DND-41 (cell line): ENCODE data around the gene MANBA.

Experiments used
- ATAC-seq: fragments of 200-7000 bp; cut with Tn5 transposase; 3 replicates; pipeline ENCODE4 v1.9.1; 2021; ENCODE audit warnings: low read depth; ENCODE audit not compliant: insufficient read depth
- DNase-seq: peaks from one replicate; pipeline ENCODE4 v3.0.0-alpha.2; 2020
- H2AFZ ChIP-seq: 2 replicates; pipeline ENCODE4 v1.6.0; 2012; ENCODE audit warnings: low read depth, low read length
- H3K27ac ChIP-seq: 2 replicates; pipeline ENCODE4 v1.5.1; 2012; ENCODE audit warnings: low read length, inconsistent platforms
- H3K27me3 ChIP-seq: fragments of 200-600 bp; sonication (generic); 2 replicates; pipeline ENCODE4 v1.6.0; 2012; ENCODE audit warnings: low read length, mild to moderate bottlenecking, inconsistent platforms; ENCODE audit not compliant: insufficient read depth, poor library complexity
- H3K36me3 ChIP-seq: 2 replicates; pipeline ENCODE4 v1.5.1; 2012; ENCODE audit warnings: low read length, inconsistent platforms; ENCODE audit not compliant: insufficient read depth
- H3K4me1 ChIP-seq: 2 replicates; pipeline ENCODE4 v1.5.1; 2012; ENCODE audit warnings: mild to moderate bottlenecking, low read length; ENCODE audit not compliant: insufficient read depth
- H3K4me2 ChIP-seq: 2 replicates; pipeline ENCODE4 v1.6.0; 2012; ENCODE audit warnings: mild to moderate bottlenecking, moderate library complexity, low read length, inconsistent platforms; ENCODE audit not compliant: insufficient read depth
- H3K4me3 ChIP-seq, 2 experiments: fragments of 200-600 bp in 1 of 2; shearing (Covaris generic) in 1 of 2; 2 replicates each; pipeline ENCODE4 v1.5.1; 2012 to 2016; ENCODE audit warnings: inconsistent platforms in 2 of 2, low read length in 2 of 2, mild to moderate bottlenecking in 2 of 2, low read depth in 1 of 2, moderate library complexity in 1 of 2
- H3K79me2 ChIP-seq: 2 replicates; pipeline ENCODE4 v1.6.0; 2012; ENCODE audit warnings: low read length, inconsistent platforms; ENCODE audit not compliant: insufficient read depth
- H3K9ac ChIP-seq: 2 replicates; pipeline ENCODE4 v1.6.0; 2012; ENCODE audit warnings: low read depth, mild to moderate bottlenecking, inconsistent platforms, low read length, moderate library complexity
- H3K9me3 ChIP-seq: 2 replicates; pipeline ENCODE4 v1.5.1; 2012; ENCODE audit warnings: low read length, moderate library complexity, mild to moderate bottlenecking, inconsistent platforms; ENCODE audit not compliant: insufficient read depth, severe bottlenecking
- H4K20me1 ChIP-seq: 2 replicates; pipeline ENCODE4 v1.6.0; 2012; ENCODE audit warnings: low read length; ENCODE audit not compliant: insufficient read depth
- CTCF ChIP-seq: IDR thresholded peaks from 2 replicates; pipeline ENCODE4 v1.5.1; 2012; ENCODE audit warnings: borderline replicate concordance, low read length, moderate library complexity, mild to moderate bottlenecking; ENCODE audit not compliant: poor library complexity, severe bottlenecking; ENCODE audit errors: extremely low read depth
- EZH2 ChIP-seq: IDR thresholded peaks from 3 replicates; pipeline ENCODE4 v1.6.1; 2012; ENCODE audit warnings: borderline replicate concordance, low read depth, mild to moderate bottlenecking, moderate library complexity, low read length, inconsistent platforms; ENCODE audit not compliant: severe bottlenecking

The MANBA gene

GRCh38 chr4:102600689-102601088, 160.1 kb downstream of the MANBA start:
- no peaks in the 10 kb centered on the region for H4K20me1 ChIP-seq
- H3K4me1 ChIP-seq: no peaks in the 10 kb centered on the region
- H2AFZ ChIP-seq: no peak overlapping the region
- no peak overlapping the region for H3K27ac ChIP-seq
- H3K4me2 ChIP-seq: no peak overlapping the region
- H3K4me3 ChIP-seq: no peak overlapping the region
- H3K27me3 ChIP-seq: no peaks in the 10 kb centered on the region
- no peak overlapping the region for H3K9ac ChIP-seq
- no peaks in the 10 kb centered on the region for H3K9me3 ChIP-seq
- H3K79me2 ChIP-seq: no peaks in the 10 kb centered on the region
- TF ChIP-seq EZH2 (no peak), CTCF (no peak)
- ATAC-seq (no peak), DNase-seq (no peak)
- peaks cover 70% of the 10 kb centered on the region for H3K36me3 ChIP-seq

- TF ChIP-seq EZH2 (no peak), CTCF (no peak)
- no peak for ATAC-seq
- H3K36me3 ChIP-seq: peaks cover 68% of the 10 kb centered on the region
Observed at GRCh38 chr4:102599886-102600285, 160.9 kb downstream of the MANBA start.

DNA sequence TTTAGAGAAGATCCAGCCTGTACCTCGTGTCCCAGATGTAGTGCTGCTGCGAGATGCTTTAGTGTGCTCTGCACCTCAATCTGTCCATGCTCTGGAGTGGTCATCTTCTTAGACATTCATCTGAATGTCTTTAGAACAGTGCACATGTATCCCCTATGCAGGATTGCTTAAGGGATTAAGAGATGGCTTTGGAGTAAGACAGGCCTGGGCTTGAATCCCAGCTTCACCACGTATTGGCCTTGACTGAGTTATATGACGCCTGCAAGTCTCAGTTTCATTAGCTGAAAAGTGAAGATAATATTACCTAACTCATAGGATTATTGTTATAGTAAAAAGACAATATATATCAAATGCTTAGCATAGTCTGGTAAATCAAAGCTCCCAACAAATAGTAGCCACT, 161.3 kb downstream of the MANBA start:
- TF ChIP-seq CTCF (no peak), EZH2 (no peak)
- no peak for ATAC-seq

More at GRCh38 chr4:102599886-102600285, 160.9 kb downstream of the MANBA start:
- no peak overlapping the region for H3K4me2 ChIP-seq
- H3K27me3 ChIP-seq: no peaks in the 10 kb centered on the region
- DNase-seq: no peak
- no peaks in the 10 kb centered on the region for H3K4me1 ChIP-seq
- H3K79me2 ChIP-seq: no peaks in the 10 kb centered on the region
- no peaks in the 10 kb centered on the region for H4K20me1 ChIP-seq
- no peak overlapping the region for H3K9ac ChIP-seq
- H3K9me3 ChIP-seq: no peaks in the 10 kb centered on the region
- H3K27ac ChIP-seq: no peak overlapping the region
- no peak overlapping the region for H2AFZ ChIP-seq
- H3K4me3 ChIP-seq: no peak overlapping the region

More for the DNA sequence above, 161.3 kb downstream of the MANBA start:
- no peaks in the 10 kb centered on the region for H3K27me3 ChIP-seq
- H3K4me3 ChIP-seq: no peak overlapping the region
- no peak overlapping the region for H2AFZ ChIP-seq
- no peak overlapping the region for H3K27ac ChIP-seq
- no peaks in the 10 kb centered on the region for H3K9me3 ChIP-seq
- no peaks in the 10 kb centered on the region for H3K79me2 ChIP-seq
- H3K4me1 ChIP-seq: no peaks in the 10 kb centered on the region
- H4K20me1 ChIP-seq: no peaks in the 10 kb centered on the region
- H3K36me3 ChIP-seq: peaks cover 70% of the 10 kb centered on the region
- H3K9ac ChIP-seq: no peak overlapping the region
- no peak overlapping the region for H3K4me2 ChIP-seq
- no peak for DNase-seq
